Activated B cell treated with CpG ODN at 0.5 μM for 24 hours (primary cell): ENCODE results near the gene CSH2. TPM values are rescaled to one million over a fixed set of nuclear protein-coding genes. Genes with fewer than 3 reads are reported as not detected.
A peak's percentile ranks its signal among the peaks of the same experiment; 100 is the strongest.
"Not testable (repeated sequence)": the region's sequence is repeated elsewhere in the genome, so short reads cannot be mapped to it uniquely, and the experiment has no call there.

ENCODE experiments used
- ATAC-seq: fragments of 200-7000 bp; cut with Tn5 transposase; one replicate; pipeline ENCODE4 v1.10.0; 2021; ENCODE audit warnings: low read depth, mild to moderate bottlenecking, moderate library complexity
- CTCF ChIA-PET: fragments of 350-600 bp; sonication (Branson Sonifier 250); formaldehyde crosslinking; loops from one replicate; lab custom pipeline; 2021; ENCODE audit warnings: antibody characterized with exemption; lab: Charles Lee
- POLR2A ChIA-PET: fragments of 350-600 bp; sonication (Branson Sonifier 250); formaldehyde crosslinking; loops from one replicate; lab custom pipeline; 2021; ENCODE audit warnings: antibody characterized with exemption; lab: Charles Lee
- DNase-seq: peaks from one replicate; pipeline ENCODE4 v3.0.0; 2022
- H3K27ac Mint-ChIP-seq: one replicate; pipeline ENCODE4 v1.8.0; 2020; ENCODE audit warnings: mixed read lengths
- H3K27me3 Mint-ChIP-seq: one replicate; pipeline ENCODE4 v1.8.0; 2021; ENCODE audit warnings: mixed read lengths
- H3K36me3 Mint-ChIP-seq: one replicate; pipeline ENCODE4 v1.8.0; 2021; ENCODE audit warnings: low read depth, mixed read lengths
- H3K4me1 Mint-ChIP-seq: one replicate; pipeline ENCODE4 v1.8.0; 2021; ENCODE audit warnings: mixed read lengths
- H3K4me3 Mint-ChIP-seq: one replicate; pipeline ENCODE4 v1.8.0; 2020; ENCODE audit warnings: mild to moderate bottlenecking, mixed read lengths
- H3K9me3 Mint-ChIP-seq: one replicate; pipeline ENCODE4 v1.8.0; 2020; ENCODE audit warnings: mixed read lengths
- intact Hi-C: fragments of 100-400 bp; cut with micrococcal nuclease; formaldehyde crosslinking; loops from one replicate; pipeline ENCODE4 v1.15.1; 2024
- total RNA-seq: library from RNA; stranded (reverse); gene quantifications from 2 replicates; pipeline ENCODE4 v1.2.3, GENCODE V29; 2022
- TF ChIP-seq, protein P1 (sequence below): fragments of 200-600 bp; IDR thresholded peaks from one replicate; pipeline ENCODE4 v1.8.0; 2022; ENCODE audit warnings: antibody characterized with exemption, mild to moderate bottlenecking

The CSH2 gene
- total RNA-seq, 1 donor from 2014 or later: not detected

DNA sequence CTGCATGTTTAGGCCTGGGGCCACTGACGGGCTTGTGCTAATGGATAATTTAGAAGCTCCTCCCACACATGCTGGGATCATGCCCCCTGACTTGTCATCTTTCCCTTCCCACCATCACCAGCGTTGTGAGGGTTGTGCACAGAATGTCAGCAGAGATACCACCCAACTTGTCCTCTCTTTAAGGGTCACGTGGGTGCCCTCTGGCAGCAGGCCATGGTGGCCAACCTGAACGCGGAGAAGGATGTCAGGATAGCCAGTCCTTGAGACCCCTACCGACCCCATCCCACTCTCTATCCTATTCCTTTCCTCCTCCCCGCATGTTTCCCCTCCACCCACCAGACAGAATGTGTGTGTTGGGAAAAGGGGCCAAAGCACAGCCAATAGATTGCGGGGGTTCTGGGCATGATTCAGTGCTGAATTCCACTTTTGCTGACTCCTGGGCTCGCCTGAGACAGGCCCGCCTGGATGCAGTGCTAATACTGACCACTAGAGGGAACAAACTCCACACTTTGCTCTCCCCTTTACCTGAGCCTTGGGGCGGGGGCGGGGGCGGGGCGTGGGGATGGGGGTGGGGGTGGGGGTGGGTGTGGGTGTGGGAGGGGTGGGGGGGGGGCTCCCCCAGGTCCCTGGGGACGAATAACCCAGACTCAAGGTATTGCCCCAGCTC, 8.6 kb upstream of the CSH2 start, which contains the start of gene GH2:
GH2 (minus strand) TSS at position 10 of the 667 bp plus-strand sequence. CDS start 143 bp downstream, outside the sequence.
- Mint-ChIP-seq H3K36me3 (no peaks in the 10 kb centered on the region), H3K4me3 (no peak within 1 kb of the TSS), H3K27ac (no peak within 1 kb of the TSS), H3K9me3 (no peaks in the 10 kb centered on the region), H3K4me1 (peaks cover 11% of the 10 kb centered on the region), H3K27me3 (no peaks in the 10 kb centered on the region)
- intact Hi-C loops: no loop called here
- peak; percentile 36 for DNase-seq
- TF ChIP-seq, protein P1, sequence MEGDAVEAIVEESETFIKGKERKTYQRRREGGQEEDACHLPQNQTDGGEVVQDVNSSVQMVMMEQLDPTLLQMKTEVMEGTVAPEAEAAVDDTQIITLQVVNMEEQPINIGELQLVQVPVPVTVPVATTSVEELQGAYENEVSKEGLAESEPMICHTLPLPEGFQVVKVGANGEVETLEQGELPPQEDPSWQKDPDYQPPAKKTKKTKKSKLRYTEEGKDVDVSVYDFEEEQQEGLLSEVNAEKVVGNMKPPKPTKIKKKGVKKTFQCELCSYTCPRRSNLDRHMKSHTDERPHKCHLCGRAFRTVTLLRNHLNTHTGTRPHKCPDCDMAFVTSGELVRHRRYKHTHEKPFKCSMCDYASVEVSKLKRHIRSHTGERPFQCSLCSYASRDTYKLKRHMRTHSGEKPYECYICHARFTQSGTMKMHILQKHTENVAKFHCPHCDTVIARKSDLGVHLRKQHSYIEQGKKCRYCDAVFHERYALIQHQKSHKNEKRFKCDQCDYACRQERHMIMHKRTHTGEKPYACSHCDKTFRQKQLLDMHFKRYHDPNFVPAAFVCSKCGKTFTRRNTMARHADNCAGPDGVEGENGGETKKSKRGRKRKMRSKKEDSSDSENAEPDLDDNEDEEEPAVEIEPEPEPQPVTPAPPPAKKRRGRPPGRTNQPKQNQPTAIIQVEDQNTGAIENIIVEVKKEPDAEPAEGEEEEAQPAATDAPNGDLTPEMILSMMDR: no peak
- ATAC-seq: peak; percentile 89
- ChIA-PET CTCF (interaction anchor here (1.0 to 2.3 kb wide), 4 partner anchors 12 to 252 kb away, joined by 3 to 6 read pairs (median 3); no protein-coding TSS in a partner anchor), POLR2A (no interaction called here)

DNA sequence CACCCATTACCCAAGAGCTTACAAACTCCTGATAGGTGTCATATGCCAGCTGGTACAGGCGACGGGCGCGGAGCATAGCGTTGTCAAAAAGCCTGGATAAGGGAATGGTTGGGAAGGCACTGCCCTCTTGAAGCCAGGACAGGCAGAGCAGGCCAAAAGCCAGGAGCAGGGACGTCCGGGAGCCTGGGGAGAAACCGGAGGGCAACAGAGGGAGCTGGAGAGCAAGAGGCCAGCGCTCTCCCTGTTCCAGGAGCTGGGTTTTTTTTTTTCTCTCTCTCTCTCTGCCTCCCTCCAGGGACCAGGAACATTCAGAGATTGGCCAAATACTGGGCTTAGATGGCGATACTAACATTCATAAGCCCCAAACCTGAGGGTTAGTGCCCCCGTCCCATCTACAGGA, 7.9 kb upstream of the CSH2 start:
- CTCF ChIA-PET: interaction anchor here (1.2 kb wide), 1 partner anchor 252 kb away, joined by 3 read pairs; no protein-coding TSS in a partner anchor
- POLR2A ChIA-PET, H3K36me3 Mint-ChIP-seq, H3K9me3 Mint-ChIP-seq, H3K27ac Mint-ChIP-seq, ATAC-seq, intact Hi-C loops, DNase-seq, H3K4me3 Mint-ChIP-seq, H3K27me3 Mint-ChIP-seq: not testable (repeated sequence)
- H3K4me1 Mint-ChIP-seq: peaks cover 11% of the 10 kb centered on the region

DNA sequence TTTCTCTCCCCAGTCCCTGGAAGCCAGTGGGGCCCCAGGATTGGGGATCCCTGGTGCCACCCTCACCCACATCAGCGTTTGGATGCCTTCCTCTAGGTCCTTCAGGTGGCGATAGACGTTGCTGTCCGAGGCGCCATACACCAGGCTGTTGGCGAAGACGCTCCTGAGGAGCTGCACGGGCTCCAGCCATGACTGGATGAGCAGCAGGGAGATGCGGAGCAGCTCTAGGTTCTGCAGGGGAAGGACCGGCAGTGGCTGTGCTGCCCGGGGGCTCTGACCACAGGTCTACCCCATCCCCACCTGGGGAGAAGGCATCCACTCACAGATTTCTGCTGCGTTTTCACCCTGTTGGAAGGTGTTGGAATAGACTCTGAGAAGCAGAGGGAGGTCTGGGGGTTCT, 7.2 kb upstream of the CSH2 start:
- intact Hi-C loops: no loop called here
- POLR2A ChIA-PET: no interaction called here
- H3K4me1 Mint-ChIP-seq: peaks cover 11% of the 10 kb centered on the region
- CTCF ChIA-PET: interaction anchor here (1.2 kb wide), 1 partner anchor 253 kb away, joined by 3 read pairs; no protein-coding TSS in a partner anchor
- no peak for DNase-seq
- TF ChIP-seq, protein P1: no peak
- H3K27ac Mint-ChIP-seq: no peak overlapping the region
- no peaks in the 10 kb centered on the region for H3K27me3 Mint-ChIP-seq
- H3K9me3 Mint-ChIP-seq: no peaks in the 10 kb centered on the region
- no peak overlapping the region for H3K4me3 Mint-ChIP-seq
- H3K36me3 Mint-ChIP-seq: no peaks in the 10 kb centered on the region
- no peak for ATAC-seq

DNA sequence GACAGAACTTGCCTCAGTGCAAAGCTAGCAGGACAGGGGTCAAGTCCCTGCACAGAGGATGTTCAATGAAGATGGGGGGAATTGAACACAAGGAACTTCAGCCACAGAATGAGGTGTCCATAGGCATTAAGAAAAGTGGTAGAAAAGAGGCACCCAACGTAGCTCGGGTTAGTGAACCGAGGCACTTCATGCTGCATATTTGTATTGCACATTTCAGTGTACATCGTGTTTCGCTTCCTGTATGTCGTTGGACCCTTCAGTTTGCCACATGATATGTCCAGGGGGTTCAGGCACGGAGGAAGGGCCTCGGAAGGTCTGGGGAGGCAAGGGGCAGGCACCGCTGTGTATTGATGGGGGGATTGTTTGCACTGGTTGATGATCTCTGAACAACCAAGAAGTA, 4.9 kb upstream of the CSH2 start:
- peak overlapping the region; percentile 52 for H3K4me3 Mint-ChIP-seq
- H3K9me3 Mint-ChIP-seq, DNase-seq, H3K36me3 Mint-ChIP-seq, POLR2A ChIA-PET, intact Hi-C loops, H3K27me3 Mint-ChIP-seq, H3K27ac Mint-ChIP-seq: not testable (repeated sequence)
- CTCF ChIA-PET: interaction anchor here (1.1 to 1.2 kb wide), 2 partner anchors 10 to 57 kb away, joined by 3 to 6 read pairs; no protein-coding TSS in a partner anchor
- ATAC-seq: peak; percentile 38
- H3K4me1 Mint-ChIP-seq: peaks cover 11% of the 10 kb centered on the region

DNA sequence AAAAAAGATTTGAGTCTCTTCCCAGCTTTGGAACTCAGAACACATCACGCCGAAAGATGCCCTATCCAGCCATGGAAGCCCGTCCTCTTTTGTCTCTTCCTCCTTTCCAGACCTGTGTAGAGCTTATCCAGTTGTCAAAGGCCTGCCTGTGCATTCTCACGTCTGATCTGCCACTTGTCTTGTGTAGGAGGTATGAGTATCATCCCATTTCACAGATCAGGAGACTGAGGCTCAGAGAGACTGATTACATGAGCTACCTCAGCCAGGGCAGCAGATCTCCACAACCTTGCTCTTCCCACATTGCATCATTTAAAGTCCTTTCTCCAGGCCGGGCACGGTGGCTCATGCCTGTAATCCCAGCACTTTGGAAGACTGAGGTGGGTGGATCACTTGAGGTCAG, 1.2 kb upstream of the CSH2 start:
- intact Hi-C loops, H3K27me3 Mint-ChIP-seq, H3K4me3 Mint-ChIP-seq, POLR2A ChIA-PET, ATAC-seq, H3K27ac Mint-ChIP-seq, H3K36me3 Mint-ChIP-seq, CTCF ChIA-PET, H3K9me3 Mint-ChIP-seq, DNase-seq: not testable (repeated sequence)
- peaks cover 11% of the 10 kb centered on the region for H3K4me1 Mint-ChIP-seq

DNA sequence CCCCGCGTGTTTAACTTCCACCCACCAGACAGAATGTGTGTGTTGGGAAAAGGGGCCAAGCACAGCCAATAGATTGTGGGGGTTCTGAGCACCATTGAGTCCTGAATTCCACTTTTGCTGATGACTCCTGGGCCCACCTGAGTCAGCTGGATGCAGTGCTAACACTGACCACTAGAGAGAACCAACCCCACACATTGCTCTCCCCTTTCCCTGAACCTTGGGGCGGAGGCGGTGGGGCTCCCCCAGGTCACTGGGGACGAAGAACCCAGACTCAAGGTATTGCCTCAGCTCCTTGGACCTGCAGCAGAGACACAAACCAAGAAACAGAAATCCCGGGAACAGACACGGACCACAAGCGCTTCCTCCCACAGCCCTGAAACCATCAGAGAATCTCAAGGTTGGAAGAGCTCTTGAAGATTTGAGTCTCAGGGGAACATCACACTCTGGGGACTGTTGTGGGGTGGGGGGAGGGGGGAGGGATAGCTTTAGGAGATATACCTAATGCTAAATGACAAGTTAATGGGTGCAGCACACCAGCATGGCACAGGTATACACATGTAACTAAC, 667 bp upstream of the CSH2 start:
- CTCF ChIA-PET, H3K4me3 Mint-ChIP-seq: not testable (repeated sequence)
- peak; percentile 59 for ATAC-seq

DNA sequence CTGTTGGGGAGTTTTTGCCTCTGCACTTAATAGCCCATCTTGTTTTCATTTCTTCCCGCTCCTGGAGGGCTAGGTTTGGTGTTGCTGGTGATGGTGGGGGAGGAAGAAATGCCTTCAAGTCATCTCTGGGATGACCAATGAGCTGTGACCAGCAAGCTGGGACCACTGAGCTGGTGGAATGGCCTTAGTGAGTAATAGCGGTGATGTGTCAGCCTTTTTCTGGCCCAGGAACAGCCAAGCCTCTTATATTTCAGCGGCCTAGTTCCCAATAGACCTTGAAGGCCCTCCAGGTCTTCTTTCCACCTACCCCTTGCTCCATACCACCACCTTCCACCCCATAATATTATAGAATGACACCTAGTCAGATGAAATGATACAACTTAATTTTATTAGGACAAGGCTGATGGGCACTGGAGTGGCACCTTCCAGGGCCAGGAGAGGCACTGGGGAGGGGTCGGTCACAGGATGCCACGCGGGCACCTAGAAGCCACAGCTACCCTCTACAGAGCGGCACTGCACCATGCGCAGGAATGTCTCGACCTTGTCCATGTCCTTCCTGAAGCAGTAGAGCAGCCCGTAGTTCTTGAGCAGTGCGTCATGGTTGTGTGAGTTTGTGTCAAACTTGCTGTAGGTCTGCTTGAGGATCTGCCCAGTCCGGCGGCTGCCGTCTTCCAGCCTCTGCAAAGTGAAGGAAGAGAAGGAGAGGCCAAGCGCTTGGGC, 1.7 kb downstream of the CSH2 start:
- H3K9me3 Mint-ChIP-seq, H3K36me3 Mint-ChIP-seq, H3K4me3 Mint-ChIP-seq, ATAC-seq, H3K4me1 Mint-ChIP-seq, CTCF ChIA-PET, intact Hi-C loops, H3K27me3 Mint-ChIP-seq, POLR2A ChIA-PET, H3K27ac Mint-ChIP-seq, DNase-seq: not testable (repeated sequence)

More for the DNA sequence above, 667 bp upstream of the CSH2 start:
- DNase-seq, intact Hi-C loops, H3K36me3 Mint-ChIP-seq, H3K27ac Mint-ChIP-seq, H3K27me3 Mint-ChIP-seq, POLR2A ChIA-PET, H3K9me3 Mint-ChIP-seq: not testable (repeated sequence)
- peaks cover 11% of the 10 kb centered on the region for H3K4me1 Mint-ChIP-seq

DNA sequence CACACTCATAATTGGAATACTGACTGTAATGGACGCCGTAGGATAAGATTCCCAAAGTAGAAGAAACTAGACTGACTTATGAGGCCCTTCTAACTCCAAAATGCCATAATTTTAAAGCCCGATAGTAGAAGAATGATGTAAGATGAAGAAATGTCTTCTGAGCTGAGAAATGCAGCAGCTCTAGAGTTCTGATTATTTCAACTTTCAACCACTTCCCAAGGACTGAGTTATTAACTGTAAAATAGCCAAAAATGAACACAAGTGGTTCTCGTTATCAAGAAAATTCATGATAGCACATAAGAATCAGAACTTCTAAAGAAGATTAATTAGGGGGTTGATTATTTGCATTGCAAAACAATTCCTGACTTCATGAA, 3.2 kb downstream of the CSH2 start:
- H3K9me3 Mint-ChIP-seq, ATAC-seq, H3K4me1 Mint-ChIP-seq, H3K27me3 Mint-ChIP-seq, CTCF ChIA-PET, H3K27ac Mint-ChIP-seq, H3K4me3 Mint-ChIP-seq, intact Hi-C loops, DNase-seq, POLR2A ChIA-PET, H3K36me3 Mint-ChIP-seq: not testable (repeated sequence)

DNA sequence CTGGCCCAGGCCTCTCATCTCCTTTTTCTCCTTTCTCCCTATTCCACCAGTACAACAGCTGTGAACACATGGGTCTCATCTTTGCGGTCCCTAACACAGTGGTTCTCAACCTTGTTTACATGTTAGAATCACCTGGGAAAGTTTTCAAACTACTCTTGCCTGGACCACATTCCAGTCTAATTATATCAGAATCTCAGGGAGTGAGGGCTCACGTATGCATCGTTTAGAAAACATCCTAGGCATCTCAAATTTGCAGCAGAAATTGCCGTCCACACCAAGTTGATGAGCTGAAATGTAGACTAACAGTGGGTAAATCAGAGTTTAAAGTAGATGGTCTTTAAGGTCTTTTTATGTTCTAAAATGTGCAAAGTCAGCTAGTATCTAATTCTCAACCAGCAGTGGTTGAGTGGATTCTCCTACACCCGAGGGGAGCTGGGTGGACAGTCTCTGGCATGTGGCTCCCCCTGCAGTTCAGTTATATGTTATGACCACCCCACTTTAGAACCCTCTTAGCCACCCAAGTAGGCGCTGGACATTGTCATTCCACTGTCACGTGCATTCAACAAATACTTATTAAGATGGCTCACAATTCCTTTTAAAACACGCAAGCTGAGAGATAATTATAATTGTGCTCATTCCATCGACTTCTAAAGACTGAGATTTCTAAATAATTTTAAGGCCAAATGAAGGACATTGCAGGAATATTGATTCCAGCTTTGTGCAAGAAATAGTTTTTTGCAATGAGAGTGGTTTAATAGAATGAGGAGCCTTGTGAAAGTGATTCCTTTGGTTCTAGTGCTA, 3.8 kb downstream of the CSH2 start:
- H3K36me3 Mint-ChIP-seq, H3K27me3 Mint-ChIP-seq, H3K4me3 Mint-ChIP-seq, H3K27ac Mint-ChIP-seq, H3K9me3 Mint-ChIP-seq, ATAC-seq, intact Hi-C loops, DNase-seq, POLR2A ChIA-PET, H3K4me1 Mint-ChIP-seq: not testable (repeated sequence)
- CTCF ChIA-PET: interaction anchor here (0.6 to 1.0 kb wide), 3 partner anchors 13 to 242 kb away, joined by 3 read pairs; no protein-coding TSS in a partner anchor
